HepG2 (cell line): ENCODE data around the gene GSC2. TPM values are rescaled to one million over a fixed set of nuclear protein-coding genes. Genes with fewer than 3 reads are reported as not detected.

Source experiments
- ADNP ChIP-seq: sonication (generic); formaldehyde crosslinking; IDR thresholded peaks from 2 replicates; pipeline ENCODE4 v1.4.0; 2020; ENCODE audit warnings: missing genetic modification reagents
- SIX4 ChIP-seq: sonication (generic); formaldehyde crosslinking; IDR thresholded peaks from 2 replicates; pipeline ENCODE4 v1.4.0; 2020; ENCODE audit warnings: missing genetic modification reagents
- STAT6 ChIP-seq: sonication (generic); formaldehyde crosslinking; IDR thresholded peaks from 2 replicates; pipeline ENCODE4 v1.4.0; 2020; ENCODE audit warnings: missing genetic modification reagents, mild to moderate bottlenecking, borderline replicate concordance
- ZBTB33 ChIP-seq: sonication (generic); formaldehyde crosslinking; IDR thresholded peaks from 2 replicates; pipeline ENCODE4 v1.4.0; 2020; ENCODE audit warnings: missing genetic modification reagents
- ZBTB39 ChIP-seq: sonication (generic); formaldehyde crosslinking; IDR thresholded peaks from 2 replicates; pipeline ENCODE4 v1.5.0; 2020; ENCODE audit warnings: missing genetic modification reagents
- ZNF124 ChIP-seq: sonication (generic); formaldehyde crosslinking; IDR thresholded peaks from 2 replicates; pipeline ENCODE4 v1.4.0; 2020; ENCODE audit warnings: missing genetic modification reagents
- ZNF543 ChIP-seq: sonication (generic); formaldehyde crosslinking; IDR thresholded peaks from 2 replicates; pipeline ENCODE4 v1.4.0; 2020; ENCODE audit warnings: mild to moderate bottlenecking, missing genetic modification reagents
- ZNF557 ChIP-seq: sonication (generic); formaldehyde crosslinking; IDR thresholded peaks from 2 replicates; pipeline ENCODE4 v1.4.0; 2020; ENCODE audit warnings: missing genetic modification reagents
- ZNF646 ChIP-seq: sonication (generic); formaldehyde crosslinking; IDR thresholded peaks from 2 replicates; pipeline ENCODE4 v1.9.0; 2021; ENCODE audit warnings: mild to moderate bottlenecking, missing genetic modification reagents
- ZNF850 ChIP-seq: sonication (generic); formaldehyde crosslinking; conservative IDR thresholded peaks from 2 replicates; pipeline ENCODE4 v1.9.0; 2021; ENCODE audit warnings: mild to moderate bottlenecking, missing genetic modification reagents
- polyA plus RNA-seq, 8 experiments: library from polyadenylated mRNA; depleted of rRNA in 3 of 8; stranded (reverse) in 7 of 8; unstranded in 1 of 8; fragments of >200 nt; fragmentation: Illumina TruSeq in 4 of 8; extraction: Trizol in 4 of 8; gene quantifications; 2 replicates each; pipeline versions ENCODE4 v1.2.1 to v1.2.3, GENCODE V29; 2011 to 2016; ENCODE audit warnings: low read depth in 4 of 8, missing spikeins in 1 of 8, mixed read lengths in 1 of 8; ENCODE audit not compliant: insufficient read depth in 1 of 8
- total RNA-seq, 5 experiments: library from RNA; depleted of rRNA; stranded (reverse); fragments of >200 nt; fragmentation: Illumina TruSeq; extraction: Trizol; gene quantifications; 2 replicates each; pipeline ENCODE4 v1.2.3, GENCODE V29; 2016; ENCODE audit warnings: low read depth in 1 of 5
- TF ChIP-seq, protein P1 (sequence below): sonication (generic); formaldehyde crosslinking; IDR thresholded peaks from 2 replicates; pipeline ENCODE4 v1.8.1; 2023; ENCODE audit warnings: mild to moderate bottlenecking, missing genetic modification reagents, borderline replicate concordance
- TF ChIP-seq, protein P2 (sequence below): sonication (generic); formaldehyde crosslinking; IDR thresholded peaks from 2 replicates; pipeline ENCODE4 v1.4.0; 2020; ENCODE audit warnings: missing genetic modification reagents, mild to moderate bottlenecking, borderline replicate concordance

GSC2 gene
- total and polyA plus RNA-seq, 2 of the 13 experiments (the other 11 are each of a cell fraction or from before 2014, with no cell fraction given): not detected

GRCh38 chr22:19109198-19110063 is 40.7 kb downstream of the GSC2 start (continued):
- TF ChIP-seq ZNF124 (CRISPR knock-in tag): 0 out of 2 replicates have a peak, but pooled peaks have one; percentile 44
- TF ChIP-seq ZNF543 (CRISPR knock-in tag): no peak
- TF ChIP-seq ADNP (CRISPR knock-in tag): no peak
- TF ChIP-seq SIX4 (CRISPR knock-in tag): 0 out of 2 replicates have a peak, but pooled peaks have one; percentile 32
- TF ChIP-seq, protein P1, sequence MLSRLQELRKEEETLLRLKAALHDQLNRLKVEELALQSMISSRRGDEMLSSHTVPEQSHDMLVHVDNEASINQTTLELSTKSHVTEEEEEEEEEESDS (CRISPR knock-in tag): no peak
- no peak for TF ChIP-seq STAT6
- TF ChIP-seq ZNF646: no peak
- 0 out of 2 replicates have a peak, but pooled peaks have one; percentile 45 for TF ChIP-seq ZBTB39 (CRISPR knock-in tag)
- TF ChIP-seq, protein P2, sequence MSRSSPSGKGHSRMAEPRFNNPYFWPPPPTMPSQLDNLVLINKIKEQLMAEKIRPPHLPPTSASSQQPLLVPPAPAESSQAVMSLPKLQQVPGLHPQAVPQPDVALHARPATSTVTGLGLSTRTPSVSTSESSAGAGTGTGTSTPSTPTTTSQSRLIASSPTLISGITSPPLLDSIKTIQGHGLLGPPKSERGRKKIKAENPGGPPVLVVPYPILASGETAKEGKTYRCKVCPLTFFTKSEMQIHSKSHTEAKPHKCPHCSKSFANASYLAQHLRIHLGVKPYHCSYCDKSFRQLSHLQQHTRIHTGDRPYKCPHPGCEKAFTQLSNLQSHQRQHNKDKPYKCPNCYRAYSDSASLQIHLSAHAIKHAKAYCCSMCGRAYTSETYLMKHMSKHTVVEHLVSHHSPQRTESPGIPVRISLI: no peak
- no peak for TF ChIP-seq ZNF557
- TF ChIP-seq ZNF850 (CRISPR knock-in tag): no peak
- TF ChIP-seq ZBTB33 (CRISPR knock-in tag): no peak
